B cell (primary cell): Measurements from ENCODE around the gene ENOX1.

Experiments used
- EZH2 ChIP-seq: IDR thresholded peaks from 2 replicates; pipeline ENCODE4 v1.6.1; 2012; ENCODE audit warnings: borderline replicate concordance, low read depth, mild to moderate bottlenecking, moderate library complexity, low read length; ENCODE audit not compliant: insufficient read depth, poor library complexity, severe bottlenecking
- TF ChIP-seq, protein P1 (sequence below): fragments of 200-600 bp; IDR thresholded peaks from one replicate; pipeline ENCODE4 v1.8.0; 2022; ENCODE audit warnings: antibody characterized with exemption, mild to moderate bottlenecking

DNA sequence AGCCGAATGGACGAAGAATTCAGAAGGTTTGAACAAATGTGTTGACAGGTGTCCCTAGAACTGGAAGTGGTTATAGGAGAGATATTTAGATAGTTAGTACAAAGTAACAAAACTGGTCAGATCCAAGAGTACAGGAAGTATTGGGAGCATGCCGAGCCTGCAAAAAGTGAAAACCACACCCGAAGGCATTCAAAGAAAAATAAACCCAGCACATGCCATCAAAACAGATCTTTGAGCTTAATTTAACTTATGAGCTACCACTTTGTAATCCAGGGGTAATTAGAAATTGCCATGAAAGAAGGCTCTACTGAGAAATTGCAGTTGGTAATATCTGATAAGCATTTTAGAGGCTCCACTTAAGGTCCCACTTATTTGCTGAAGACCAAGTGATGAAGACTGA is 549.2 kb downstream of the ENOX1 start:
- TF ChIP-seq, protein P1, sequence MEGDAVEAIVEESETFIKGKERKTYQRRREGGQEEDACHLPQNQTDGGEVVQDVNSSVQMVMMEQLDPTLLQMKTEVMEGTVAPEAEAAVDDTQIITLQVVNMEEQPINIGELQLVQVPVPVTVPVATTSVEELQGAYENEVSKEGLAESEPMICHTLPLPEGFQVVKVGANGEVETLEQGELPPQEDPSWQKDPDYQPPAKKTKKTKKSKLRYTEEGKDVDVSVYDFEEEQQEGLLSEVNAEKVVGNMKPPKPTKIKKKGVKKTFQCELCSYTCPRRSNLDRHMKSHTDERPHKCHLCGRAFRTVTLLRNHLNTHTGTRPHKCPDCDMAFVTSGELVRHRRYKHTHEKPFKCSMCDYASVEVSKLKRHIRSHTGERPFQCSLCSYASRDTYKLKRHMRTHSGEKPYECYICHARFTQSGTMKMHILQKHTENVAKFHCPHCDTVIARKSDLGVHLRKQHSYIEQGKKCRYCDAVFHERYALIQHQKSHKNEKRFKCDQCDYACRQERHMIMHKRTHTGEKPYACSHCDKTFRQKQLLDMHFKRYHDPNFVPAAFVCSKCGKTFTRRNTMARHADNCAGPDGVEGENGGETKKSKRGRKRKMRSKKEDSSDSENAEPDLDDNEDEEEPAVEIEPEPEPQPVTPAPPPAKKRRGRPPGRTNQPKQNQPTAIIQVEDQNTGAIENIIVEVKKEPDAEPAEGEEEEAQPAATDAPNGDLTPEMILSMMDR: no peak
- no peak for TF ChIP-seq EZH2
